Measurements from ENCODE around the gene DNAJC5. TPM values are rescaled to one million over a fixed set of nuclear protein-coding genes. Genes with fewer than 3 reads are reported as not detected.

DNAJC5 gene
- total RNA-seq, 1 experiment from 2014 or later: 44.9 TPM

DNA sequence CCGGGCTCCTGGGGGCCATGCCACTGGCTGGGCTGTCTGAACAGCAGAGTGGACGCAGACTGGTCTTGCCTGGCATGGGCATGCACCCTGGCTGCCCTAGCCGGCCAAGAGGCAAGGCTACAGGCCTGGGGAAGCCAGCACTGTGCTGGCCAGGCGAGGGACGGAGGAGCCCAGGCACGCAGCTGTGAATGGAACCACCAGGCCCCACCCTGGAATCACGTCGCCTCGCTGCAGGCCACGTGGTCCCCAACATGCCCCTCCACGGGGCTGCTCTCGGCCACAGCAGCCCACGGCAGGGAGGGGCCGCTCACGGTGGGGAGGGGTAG lies 57.2 kb downstream of the DNAJC5 start:
- ChIA-PET CTCF (no interaction called here), POLR2A (ENCODE audit: low non-redundant PET) (no interaction called here)
- TF ChIP-seq EZH2 (IDR thresholded peaks at IDR 0.05; ENCODE audit: borderline replicate concordance, low read depth, low read length, poor library complexity, severe bottlenecking): no peak
- TF ChIP-seq, protein P1, sequence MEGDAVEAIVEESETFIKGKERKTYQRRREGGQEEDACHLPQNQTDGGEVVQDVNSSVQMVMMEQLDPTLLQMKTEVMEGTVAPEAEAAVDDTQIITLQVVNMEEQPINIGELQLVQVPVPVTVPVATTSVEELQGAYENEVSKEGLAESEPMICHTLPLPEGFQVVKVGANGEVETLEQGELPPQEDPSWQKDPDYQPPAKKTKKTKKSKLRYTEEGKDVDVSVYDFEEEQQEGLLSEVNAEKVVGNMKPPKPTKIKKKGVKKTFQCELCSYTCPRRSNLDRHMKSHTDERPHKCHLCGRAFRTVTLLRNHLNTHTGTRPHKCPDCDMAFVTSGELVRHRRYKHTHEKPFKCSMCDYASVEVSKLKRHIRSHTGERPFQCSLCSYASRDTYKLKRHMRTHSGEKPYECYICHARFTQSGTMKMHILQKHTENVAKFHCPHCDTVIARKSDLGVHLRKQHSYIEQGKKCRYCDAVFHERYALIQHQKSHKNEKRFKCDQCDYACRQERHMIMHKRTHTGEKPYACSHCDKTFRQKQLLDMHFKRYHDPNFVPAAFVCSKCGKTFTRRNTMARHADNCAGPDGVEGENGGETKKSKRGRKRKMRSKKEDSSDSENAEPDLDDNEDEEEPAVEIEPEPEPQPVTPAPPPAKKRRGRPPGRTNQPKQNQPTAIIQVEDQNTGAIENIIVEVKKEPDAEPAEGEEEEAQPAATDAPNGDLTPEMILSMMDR (conservative IDR thresholded peaks at IDR 0.05; ENCODE audit: low read depth, low read length): no peak
- no peak for DNase-seq (ENCODE audit: low spot score)
- no TSS peak for BruUV-seq (replicated peaks)
- Histone ChIP-seq H3K4me3 (ENCODE audit: low read depth, low read length, poor library complexity, severe bottlenecking) (no peak overlapping the region), H3K4me1 (ENCODE audit: insufficient read depth, low read length, poor library complexity, severe bottlenecking) (peaks cover 32% of the 10 kb centered on the region), H3K36me3 (ENCODE audit: insufficient read depth, low read length, poor library complexity, severe bottlenecking) (no peaks in the 10 kb centered on the region), H3K27me3 (replicated peaks; ENCODE audit: insufficient read depth, low read depth, low read length, poor library complexity) (no peaks in the 10 kb centered on the region), H3K9me3 (ENCODE audit: low read depth, low read length, poor library complexity, severe bottlenecking) (no peaks in the 10 kb centered on the region), H3K27ac (ENCODE audit: low read depth, low read length, poor library complexity, severe bottlenecking) (no peak overlapping the region)
- intact Hi-C loops (cut with micrococcal nuclease; ENCODE audit: unreplicated experiment): no loop called here

DNA sequence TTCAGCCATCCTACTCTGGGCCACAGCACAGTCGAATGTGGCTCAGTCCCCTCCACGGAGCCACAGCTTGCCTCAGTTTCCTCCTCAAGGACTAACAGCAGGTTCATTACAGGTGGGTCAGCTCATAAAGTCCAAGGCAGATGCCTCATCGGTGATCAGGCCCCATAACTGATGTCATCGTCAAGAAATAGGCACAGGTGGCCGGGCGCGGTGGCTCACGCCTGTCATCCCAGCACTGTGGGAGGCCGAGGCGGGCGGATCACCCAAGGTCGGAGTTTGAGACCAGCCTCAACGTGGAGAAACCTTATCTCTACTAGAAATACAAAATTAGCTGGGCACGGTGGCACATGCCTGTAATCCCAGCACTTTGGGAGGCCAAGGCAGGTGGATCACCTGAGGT lies 57.8 kb downstream of the DNAJC5 start:
- no TSS peak for BruUV-seq (replicated peaks)
- Histone ChIP-seq H3K4me3 (ENCODE audit: low read depth, low read length, poor library complexity, severe bottlenecking) (no peak overlapping the region), H3K9me3 (ENCODE audit: low read depth, low read length, poor library complexity, severe bottlenecking) (no peaks in the 10 kb centered on the region), H3K4me1 (ENCODE audit: insufficient read depth, low read length, poor library complexity, severe bottlenecking) (peaks cover 38% of the 10 kb centered on the region), H3K27ac (ENCODE audit: low read depth, low read length, poor library complexity, severe bottlenecking) (no peak overlapping the region), H3K27me3 (replicated peaks; ENCODE audit: insufficient read depth, low read depth, low read length, poor library complexity) (no peaks in the 10 kb centered on the region), H3K36me3 (ENCODE audit: insufficient read depth, low read length, poor library complexity, severe bottlenecking) (no peaks in the 10 kb centered on the region)
- ChIA-PET POLR2A (ENCODE audit: low non-redundant PET) (no interaction called here), CTCF (no interaction called here)
- intact Hi-C loops (cut with micrococcal nuclease; ENCODE audit: unreplicated experiment): no loop called here
- TF ChIP-seq, protein P1 (conservative IDR thresholded peaks at IDR 0.05; ENCODE audit: low read depth, low read length): no peak
- TF ChIP-seq EZH2 (IDR thresholded peaks at IDR 0.05; ENCODE audit: borderline replicate concordance, low read depth, low read length, poor library complexity, severe bottlenecking): no peak
- DNase-seq (ENCODE audit: low spot score): no peak

DNA sequence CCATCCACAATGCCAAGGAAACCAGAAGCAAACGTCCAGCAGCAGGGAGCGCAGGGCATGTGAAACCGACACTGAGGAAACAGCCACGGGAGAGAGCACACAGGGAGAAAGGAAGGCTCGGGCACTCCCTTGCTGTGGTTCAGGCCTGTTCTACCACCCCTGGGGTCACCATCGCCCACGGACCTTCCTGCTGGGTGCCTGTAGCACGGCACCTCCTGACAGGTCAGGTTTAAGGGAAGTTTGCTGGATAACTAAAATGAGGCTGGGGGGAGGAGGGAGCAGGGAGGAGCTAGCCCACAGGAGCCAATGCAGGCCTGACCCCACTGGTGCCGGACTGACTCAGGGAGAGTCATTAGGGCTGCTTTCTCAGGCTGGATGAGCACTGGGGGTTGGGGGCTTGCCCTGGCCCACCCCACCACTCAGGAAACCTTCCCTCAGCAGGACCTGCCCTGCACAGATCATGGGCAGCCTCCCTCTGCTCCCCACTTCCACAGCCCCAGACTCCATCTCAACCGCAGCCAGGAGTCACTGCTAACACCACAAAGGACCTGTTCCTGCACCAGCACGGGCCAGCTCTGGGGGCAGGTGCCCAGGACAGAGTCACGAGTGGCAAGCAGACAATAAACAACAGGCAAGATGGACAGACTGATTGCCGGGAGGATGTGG lies 59.0 kb downstream of the DNAJC5 start:
- Histone ChIP-seq H3K9me3 (ENCODE audit: low read depth, low read length, poor library complexity, severe bottlenecking) (no peaks in the 10 kb centered on the region), H3K4me3 (ENCODE audit: low read depth, low read length, poor library complexity, severe bottlenecking) (no peak overlapping the region), H3K27me3 (replicated peaks; ENCODE audit: insufficient read depth, low read depth, low read length, poor library complexity) (no peaks in the 10 kb centered on the region), H3K36me3 (ENCODE audit: insufficient read depth, low read length, poor library complexity, severe bottlenecking) (no peaks in the 10 kb centered on the region), H3K27ac (ENCODE audit: low read depth, low read length, poor library complexity, severe bottlenecking) (no peak overlapping the region), H3K4me1 (ENCODE audit: insufficient read depth, low read length, poor library complexity, severe bottlenecking) (peaks cover 33% of the 10 kb centered on the region)
- intact Hi-C loops (cut with micrococcal nuclease; ENCODE audit: unreplicated experiment): no loop called here
- no TSS peak for BruUV-seq (replicated peaks)
- DNase-seq (ENCODE audit: low spot score): no peak
- TF ChIP-seq EZH2 (IDR thresholded peaks at IDR 0.05; ENCODE audit: borderline replicate concordance, low read depth, low read length, poor library complexity, severe bottlenecking): no peak
- TF ChIP-seq, protein P1 (conservative IDR thresholded peaks at IDR 0.05; ENCODE audit: low read depth, low read length): no peak
- CTCF ChIA-PET: interaction anchor here (0.8 kb wide), 1 partner anchor 20 kb away, joined by 3 read pairs; no protein-coding TSS in a partner anchor
- POLR2A ChIA-PET (ENCODE audit: low non-redundant PET): no interaction called here

Data from A673 (cell line).